Left kidney (tissue), 2 donors: ENCODE measurements around the gene MRPS5. TPM values are rescaled to one million over a fixed set of nuclear protein-coding genes. Genes with fewer than 3 reads are reported as not detected.
A peak's percentile ranks its signal among the peaks of the same experiment; 100 is the strongest.

Experiments used
- DNase-seq: peaks from one replicate; pipeline ENCODE4 v3.0.0-alpha.2; 2013
- polyA plus RNA-seq: library from polyadenylated mRNA; unstranded; fragments of 120-200 nt; gene quantifications from one replicate; pipeline ENCODE4 v1.2.1, GENCODE V29; 2013; ENCODE audit not compliant: insufficient read length

The MRPS5 gene
- polyA plus RNA-seq, 1 donor: 85.6 TPM

- no peak for DNase-seq
Observed at GRCh38 chr2:95061601-95062183, 59.9 kb downstream of the MRPS5 start.

GRCh38 chr2:95061119-95061512, 60.5 kb downstream of the MRPS5 start:
- DNase-seq: no peak

- DNase-seq: no peak
Observed at GRCh38 chr2:95060446-95061118, 61.0 kb downstream of the MRPS5 start.

- no peak for DNase-seq
Observed at GRCh38 chr2:95059656-95060370, 61.8 kb downstream of the MRPS5 start.

- DNase-seq: peak; percentile 63
Observed at GRCh38 chr2:95058989-95059641, 62.5 kb downstream of the MRPS5 start.

GRCh38 chr2:95058466-95058988, 63.1 kb downstream of the MRPS5 start:
- DNase-seq: no peak

GRCh38 chr2:95057535-95058370, 63.9 kb downstream of the MRPS5 start:
- DNase-seq: no peak

GRCh38 chr2:95056461-95057459, 64.8 kb downstream of the MRPS5 start:
- DNase-seq: no peak

GRCh38 chr2:95056044-95056443, 65.6 kb downstream of the MRPS5 start:
- DNase-seq: no peak

- DNase-seq: no peak
Observed at GRCh38 chr2:95055262-95055661, 66.3 kb downstream of the MRPS5 start.

GRCh38 chr2:95054016-95054415, 67.6 kb downstream of the MRPS5 start:
- DNase-seq: no peak

GRCh38 chr2:95053543-95053942, 68.1 kb downstream of the MRPS5 start:
- DNase-seq: no peak

GRCh38 chr2:95052804-95053479, 68.7 kb downstream of the MRPS5 start:
- DNase-seq: no peak

- peak; percentile 53 for DNase-seq
Observed at GRCh38 chr2:95052307-95052706, 69.3 kb downstream of the MRPS5 start.

GRCh38 chr2:95051626-95052025, 70.0 kb downstream of the MRPS5 start:
- no peak for DNase-seq

- DNase-seq: no peak
Observed at GRCh38 chr2:95050385-95051300, 71.0 kb downstream of the MRPS5 start.

GRCh38 chr2:95049961-95050360, 71.6 kb downstream of the MRPS5 start:
- DNase-seq: no peak

GRCh38 chr2:95049683-95049955, 72.0 kb downstream of the MRPS5 start:
- DNase-seq: no peak
